HepG2 (cell line): ENCODE data around the gene MAML1. TPM values are rescaled to one million over a fixed set of nuclear protein-coding genes. Genes with fewer than 3 reads are reported as not detected.
A peak's percentile ranks its signal among the peaks of the same experiment; 100 is the strongest.

ENCODE experiments used
- CEBPB ChIP-seq: IDR thresholded peaks from 2 replicates; pipeline ENCODE4 v1.6.1; 2011; ENCODE audit warnings: low read depth, low read length, improper control_type of control experiment, borderline replicate concordance
- FLYWCH1 ChIP-seq: sonication (generic); formaldehyde crosslinking; IDR thresholded peaks from 2 replicates; pipeline ENCODE4 v1.8.1; 2023; ENCODE audit warnings: mild to moderate bottlenecking, missing genetic modification reagents
- HOXA9 ChIP-seq: sonication (generic); formaldehyde crosslinking; IDR thresholded peaks from 2 replicates; pipeline ENCODE4 v1.8.1; 2022; ENCODE audit warnings: missing genetic modification reagents, mild to moderate bottlenecking, moderate library complexity, borderline replicate concordance
- JDP2 ChIP-seq: sonication (generic); formaldehyde crosslinking; IDR thresholded peaks from 2 replicates; pipeline ENCODE4 v1.8.1; 2022; ENCODE audit warnings: missing genetic modification reagents, borderline replicate concordance
- NCOR1 ChIP-seq: fragments of 200-600 bp; sonication (generic); IDR thresholded peaks from 2 replicates; pipeline ENCODE4 v1.7.0; 2017; ENCODE audit warnings: antibody characterized with exemption, low read length, borderline replicate concordance
- RFX1 ChIP-seq: fragments of 450-650 bp; IDR thresholded peaks from 2 replicates; pipeline ENCODE4 v1.6.1; 2017
- SCMH1 ChIP-seq: sonication (generic); formaldehyde crosslinking; IDR thresholded peaks from 2 replicates; pipeline ENCODE4 v1.9.0; 2021; ENCODE audit warnings: missing genetic modification reagents, mild to moderate bottlenecking, borderline replicate concordance
- SMYD3 ChIP-seq: sonication (generic); formaldehyde crosslinking; IDR thresholded peaks from 2 replicates; pipeline ENCODE4 v1.8.1; 2023; ENCODE audit warnings: mild to moderate bottlenecking, missing genetic modification reagents
- SRSF4 ChIP-seq: fragments of 200-400 bp; formaldehyde crosslinking; IDR thresholded peaks from one replicate; pipeline ENCODE4 v1.6.1; 2018; ENCODE audit warnings: mild to moderate bottlenecking, low read depth, low read length, moderate library complexity; ENCODE audit not compliant: poor library complexity, severe bottlenecking
- TAF15 ChIP-seq: fragments of 200-400 bp; formaldehyde crosslinking; IDR thresholded peaks from one replicate; pipeline ENCODE4 v1.6.1; 2018; ENCODE audit warnings: mild to moderate bottlenecking, low read depth, low read length; ENCODE audit not compliant: poor library complexity, severe bottlenecking
- THAP11 ChIP-seq: IDR thresholded peaks from 2 replicates; pipeline ENCODE4 v1.6.1; 2016; ENCODE audit warnings: missing biosample characterization, missing genetic modification reagents
- ZFP1 ChIP-seq: IDR thresholded peaks from 2 replicates; pipeline ENCODE4 v1.6.1; 2016
- ZNF12 ChIP-seq: sonication (generic); formaldehyde crosslinking; IDR thresholded peaks from 2 replicates; pipeline ENCODE4 v1.5.0; 2020; ENCODE audit warnings: missing genetic modification reagents
- ZNF124 ChIP-seq: sonication (generic); formaldehyde crosslinking; IDR thresholded peaks from 2 replicates; pipeline ENCODE4 v1.4.0; 2020; ENCODE audit warnings: missing genetic modification reagents
- ZNF282 ChIP-seq: fragments of 450-650 bp; IDR thresholded peaks from 2 replicates; pipeline ENCODE4 v1.6.1; 2018; ENCODE audit not compliant: partially characterized antibody
- ZNF350 ChIP-seq: sonication (generic); formaldehyde crosslinking; IDR thresholded peaks from 2 replicates; pipeline ENCODE4 v1.4.0; 2020; ENCODE audit warnings: mild to moderate bottlenecking, low read depth, missing genetic modification reagents, borderline replicate concordance
- ZNF850 ChIP-seq: sonication (generic); formaldehyde crosslinking; conservative IDR thresholded peaks from 2 replicates; pipeline ENCODE4 v1.9.0; 2021; ENCODE audit warnings: mild to moderate bottlenecking, missing genetic modification reagents
- polyA plus RNA-seq, 8 experiments: library from polyadenylated mRNA; depleted of rRNA in 3 of 8; stranded (reverse) in 7 of 8; unstranded in 1 of 8; fragments of >200 nt; fragmentation: Illumina TruSeq in 4 of 8; extraction: Trizol in 4 of 8; gene quantifications; 2 replicates each; pipeline versions ENCODE4 v1.2.1 to v1.2.3, GENCODE V29; 2011 to 2016; ENCODE audit warnings: low read depth in 4 of 8, missing spikeins in 1 of 8, mixed read lengths in 1 of 8; ENCODE audit not compliant: insufficient read depth in 1 of 8
- total RNA-seq, 5 experiments: library from RNA; depleted of rRNA; stranded (reverse); fragments of >200 nt; fragmentation: Illumina TruSeq; extraction: Trizol; gene quantifications; 2 replicates each; pipeline ENCODE4 v1.2.3, GENCODE V29; 2016; ENCODE audit warnings: low read depth in 1 of 5
- TF ChIP-seq, protein P1 (sequence below): sonication (generic); formaldehyde crosslinking; IDR thresholded peaks from 2 replicates; pipeline ENCODE4 v1.4.0; 2020; ENCODE audit warnings: missing genetic modification reagents
- TF ChIP-seq, protein P2 (sequence below): sonication (generic); formaldehyde crosslinking; IDR thresholded peaks from 2 replicates; pipeline ENCODE4 v1.5.0; 2020; ENCODE audit warnings: mild to moderate bottlenecking, missing genetic modification reagents, borderline replicate concordance
- TF ChIP-seq, protein P3 (sequence below): sonication (generic); formaldehyde crosslinking; conservative IDR thresholded peaks from 2 replicates; pipeline ENCODE4 v1.4.0; 2020; ENCODE audit warnings: missing genetic modification reagents
- TF ChIP-seq, protein P4 (sequence below): sonication (generic); formaldehyde crosslinking; IDR thresholded peaks from 2 replicates; pipeline ENCODE4 v1.8.0; 2022; ENCODE audit warnings: missing genetic modification reagents, mild to moderate bottlenecking, borderline replicate concordance

The MAML1 gene
- total and polyA plus RNA-seq, 2 of the 13 experiments (the other 11 are each of a cell fraction or from before 2014, with no cell fraction given): 10.0 to 10.8 TPM

DNA sequence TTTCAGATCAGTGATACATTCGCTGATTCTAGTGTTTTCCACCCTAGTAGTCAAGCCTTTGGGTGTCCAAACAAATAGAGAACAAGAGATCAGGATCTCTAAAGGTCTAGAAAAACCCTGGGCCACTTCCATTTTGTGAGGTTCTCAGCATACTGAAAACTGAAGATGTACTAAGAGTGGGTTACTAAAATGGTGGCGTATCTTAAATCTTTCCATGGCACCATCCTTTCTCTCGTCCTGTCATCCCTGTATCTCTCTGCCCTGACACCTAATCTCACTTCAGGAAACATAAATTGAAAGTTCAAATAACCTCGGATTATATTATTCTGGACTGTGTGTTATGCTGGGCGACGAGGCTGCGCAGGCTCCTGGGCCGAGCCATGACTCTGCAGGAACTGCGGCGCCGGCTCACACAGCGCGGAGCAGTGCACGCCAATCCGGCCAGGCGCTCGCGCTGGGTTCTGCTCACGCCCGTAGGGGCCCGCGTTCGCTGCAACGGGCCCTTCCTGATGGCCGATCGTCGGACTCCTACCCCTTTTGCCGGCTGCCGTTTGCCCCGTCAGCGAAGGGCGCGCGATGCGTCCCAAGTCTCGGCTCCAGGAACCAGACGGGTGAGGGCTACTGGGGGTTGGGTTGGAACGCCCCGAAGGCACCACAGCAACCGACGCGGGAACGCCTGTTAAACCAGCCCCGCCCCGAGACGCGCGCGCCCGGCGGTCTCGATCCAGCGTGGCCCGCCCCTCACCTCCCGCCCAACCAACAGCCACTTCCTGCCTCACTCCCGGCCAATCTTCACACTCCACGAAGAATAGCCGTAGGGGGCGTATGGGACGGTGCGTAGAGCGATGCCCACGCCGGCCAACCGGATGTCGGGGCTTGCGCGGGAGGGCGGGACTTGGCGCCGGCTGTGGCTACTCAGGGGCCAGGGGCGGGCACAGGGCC lies 34.4 kb upstream of the MAML1 start (continued):
- TF ChIP-seq, protein P1, sequence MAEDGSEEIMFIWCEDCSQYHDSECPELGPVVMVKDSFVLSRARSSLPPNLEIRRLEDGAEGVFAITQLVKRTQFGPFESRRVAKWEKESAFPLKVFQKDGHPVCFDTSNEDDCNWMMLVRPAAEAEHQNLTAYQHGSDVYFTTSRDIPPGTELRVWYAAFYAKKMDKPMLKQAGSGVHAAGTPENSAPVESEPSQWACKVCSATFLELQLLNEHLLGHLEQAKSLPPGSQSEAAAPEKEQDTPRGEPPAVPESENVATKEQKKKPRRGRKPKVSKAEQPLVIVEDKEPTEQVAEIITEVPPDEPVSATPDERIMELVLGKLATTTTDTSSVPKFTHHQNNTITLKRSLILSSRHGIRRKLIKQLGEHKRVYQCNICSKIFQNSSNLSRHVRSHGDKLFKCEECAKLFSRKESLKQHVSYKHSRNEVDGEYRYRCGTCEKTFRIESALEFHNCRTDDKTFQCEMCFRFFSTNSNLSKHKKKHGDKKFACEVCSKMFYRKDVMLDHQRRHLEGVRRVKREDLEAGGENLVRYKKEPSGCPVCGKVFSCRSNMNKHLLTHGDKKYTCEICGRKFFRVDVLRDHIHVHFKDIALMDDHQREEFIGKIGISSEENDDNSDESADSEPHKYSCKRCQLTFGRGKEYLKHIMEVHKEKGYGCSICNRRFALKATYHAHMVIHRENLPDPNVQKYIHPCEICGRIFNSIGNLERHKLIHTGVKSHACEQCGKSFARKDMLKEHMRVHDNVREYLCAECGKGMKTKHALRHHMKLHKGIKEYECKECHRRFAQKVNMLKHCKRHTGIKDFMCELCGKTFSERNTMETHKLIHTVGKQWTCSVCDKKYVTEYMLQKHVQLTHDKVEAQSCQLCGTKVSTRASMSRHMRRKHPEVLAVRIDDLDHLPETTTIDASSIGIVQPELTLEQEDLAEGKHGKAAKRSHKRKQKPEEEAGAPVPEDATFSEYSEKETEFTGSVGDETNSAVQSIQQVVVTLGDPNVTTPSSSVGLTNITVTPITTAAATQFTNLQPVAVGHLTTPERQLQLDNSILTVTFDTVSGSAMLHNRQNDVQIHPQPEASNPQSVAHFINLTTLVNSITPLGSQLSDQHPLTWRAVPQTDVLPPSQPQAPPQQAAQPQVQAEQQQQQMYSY (CRISPR knock-in tag): no peak
- TF ChIP-seq THAP11 (CRISPR knock-in tag): peak; percentile 67
- TF ChIP-seq ZNF12: no peak
- TF ChIP-seq CEBPB: no peak
- TF ChIP-seq, protein P2, sequence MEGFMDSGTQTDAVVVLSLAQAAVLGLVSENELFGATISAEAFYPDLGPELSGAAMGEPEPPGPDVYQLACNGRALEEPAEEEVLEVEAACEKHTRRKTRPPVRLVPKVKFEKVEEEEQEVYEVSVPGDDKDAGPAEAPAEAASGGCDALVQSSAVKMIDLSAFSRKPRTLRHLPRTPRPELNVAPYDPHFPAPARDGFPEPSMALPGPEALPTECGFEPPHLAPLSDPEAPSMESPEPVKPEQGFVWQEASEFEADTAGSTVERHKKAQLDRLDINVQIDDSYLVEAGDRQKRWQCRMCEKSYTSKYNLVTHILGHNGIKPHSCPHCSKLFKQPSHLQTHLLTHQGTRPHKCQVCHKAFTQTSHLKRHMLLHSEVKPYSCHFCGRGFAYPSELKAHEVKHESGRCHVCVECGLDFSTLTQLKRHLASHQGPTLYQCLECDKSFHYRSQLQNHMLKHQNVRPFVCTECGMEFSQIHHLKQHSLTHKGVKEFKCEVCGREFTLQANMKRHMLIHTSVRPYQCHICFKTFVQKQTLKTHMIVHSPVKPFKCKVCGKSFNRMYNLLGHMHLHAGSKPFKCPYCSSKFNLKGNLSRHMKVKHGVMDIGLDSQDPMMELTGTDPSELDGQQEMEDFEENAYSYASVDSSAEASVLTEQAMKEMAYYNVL: no peak
- no peak for TF ChIP-seq SCMH1 (CRISPR knock-in tag)
- TF ChIP-seq NCOR1: no peak; the same call in 1 of the 2 replicates
- peak; percentile 53 for TF ChIP-seq RFX1
- no peak for TF ChIP-seq FLYWCH1 (CRISPR knock-in tag)
- TF ChIP-seq, protein P3, sequence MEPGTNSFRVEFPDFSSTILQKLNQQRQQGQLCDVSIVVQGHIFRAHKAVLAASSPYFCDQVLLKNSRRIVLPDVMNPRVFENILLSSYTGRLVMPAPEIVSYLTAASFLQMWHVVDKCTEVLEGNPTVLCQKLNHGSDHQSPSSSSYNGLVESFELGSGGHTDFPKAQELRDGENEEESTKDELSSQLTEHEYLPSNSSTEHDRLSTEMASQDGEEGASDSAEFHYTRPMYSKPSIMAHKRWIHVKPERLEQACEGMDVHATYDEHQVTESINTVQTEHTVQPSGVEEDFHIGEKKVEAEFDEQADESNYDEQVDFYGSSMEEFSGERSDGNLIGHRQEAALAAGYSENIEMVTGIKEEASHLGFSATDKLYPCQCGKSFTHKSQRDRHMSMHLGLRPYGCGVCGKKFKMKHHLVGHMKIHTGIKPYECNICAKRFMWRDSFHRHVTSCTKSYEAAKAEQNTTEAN (CRISPR knock-in tag): 0 out of 2 replicates have a peak, but pooled peaks have one; percentile 30
- peak; percentile 70 for TF ChIP-seq SRSF4
- peak; percentile 13; the same call in 1 of the 2 replicates for TF ChIP-seq ZNF124 (CRISPR knock-in tag)
- no peak for TF ChIP-seq ZFP1 (CRISPR knock-in tag)
- TF ChIP-seq HOXA9: 0 out of 2 replicates have a peak, but pooled peaks have one; percentile 32
- TF ChIP-seq, protein P4, sequence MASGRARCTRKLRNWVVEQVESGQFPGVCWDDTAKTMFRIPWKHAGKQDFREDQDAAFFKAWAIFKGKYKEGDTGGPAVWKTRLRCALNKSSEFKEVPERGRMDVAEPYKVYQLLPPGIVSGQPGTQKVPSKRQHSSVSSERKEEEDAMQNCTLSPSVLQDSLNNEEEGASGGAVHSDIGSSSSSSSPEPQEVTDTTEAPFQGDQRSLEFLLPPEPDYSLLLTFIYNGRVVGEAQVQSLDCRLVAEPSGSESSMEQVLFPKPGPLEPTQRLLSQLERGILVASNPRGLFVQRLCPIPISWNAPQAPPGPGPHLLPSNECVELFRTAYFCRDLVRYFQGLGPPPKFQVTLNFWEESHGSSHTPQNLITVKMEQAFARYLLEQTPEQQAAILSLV (CRISPR knock-in tag): no peak
- peak; percentile 63; the same call in 1 of the 2 replicates for TF ChIP-seq ZNF350 (CRISPR knock-in tag)
- TF ChIP-seq ZNF850: no peak
- peak; percentile 46 for TF ChIP-seq SMYD3 (CRISPR knock-in tag)
- TF ChIP-seq ZNF282: no peak
- TF ChIP-seq TAF15: no peak
- TF ChIP-seq JDP2 (CRISPR knock-in tag): no peak; the same call in 1 of the 2 replicates
